GM23338 (cell line): ENCODE results near the gene SFI1. TPM values are rescaled to one million over a fixed set of nuclear protein-coding genes. Genes with fewer than 3 reads are reported as not detected.

Experiments used
- ATAC-seq: fragments of 200-7000 bp; cut with Tn5 transposase; 3 replicates; pipeline ENCODE4 v1.9.1; 2020
- DNase-seq: peaks from one replicate; pipeline ENCODE4 v3.0.0-alpha.2; 2015; ENCODE audit warnings: low spot score
- H2AFZ ChIP-seq: fragments of 200-600 bp; sonication (generic); 2 replicates; pipeline ENCODE4 v1.8.0; 2016; ENCODE audit warnings: antibody characterized with exemption, mild to moderate bottlenecking, moderate library complexity
- H3F3A ChIP-seq: fragments of 200-600 bp; sonication (generic); replicated peaks from 2 replicates; pipeline ENCODE4 v1.8.0; 2017; ENCODE audit warnings: antibody characterized with exemption, mixed run types, low read depth
- H3K27ac ChIP-seq: fragments of 200-600 bp; sonication (generic); 2 replicates; pipeline ENCODE4 v1.6.1; 2016; ENCODE audit warnings: low read depth
- H3K27me3 ChIP-seq: fragments of 200-600 bp; sonication (generic); 2 replicates; pipeline ENCODE4 v1.8.0; 2016; ENCODE audit warnings: mild to moderate bottlenecking, mixed run types, moderate library complexity; ENCODE audit not compliant: insufficient read depth
- H3K36me3 ChIP-seq: fragments of 200-600 bp; sonication (generic); 2 replicates; pipeline ENCODE4 v1.8.0; 2016; ENCODE audit warnings: mild to moderate bottlenecking; ENCODE audit not compliant: insufficient read depth
- H3K4me1 ChIP-seq: fragments of 200-600 bp; sonication (generic); 2 replicates; pipeline ENCODE4 v1.8.0; 2016; ENCODE audit warnings: mild to moderate bottlenecking, moderate library complexity; ENCODE audit not compliant: insufficient read depth
- H3K4me2 ChIP-seq: fragments of 200-600 bp; sonication (generic); 2 replicates; pipeline ENCODE4 v1.7.1; 2017; ENCODE audit warnings: mixed run types
- H3K4me3 ChIP-seq: fragments of 200-600 bp; sonication (generic); 2 replicates; pipeline ENCODE4 v1.6.1; 2016; ENCODE audit warnings: mixed run types
- H3K79me2 ChIP-seq: fragments of 200-600 bp; sonication (generic); replicated peaks from 2 replicates; pipeline ENCODE4 v1.8.0; 2017; ENCODE audit warnings: mild to moderate bottlenecking; ENCODE audit not compliant: insufficient read depth
- H3K9me2 ChIP-seq: fragments of 200-600 bp; sonication (generic); 2 replicates; pipeline ENCODE4 v1.8.0; 2017; ENCODE audit not compliant: insufficient read depth
- H4K20me1 ChIP-seq: fragments of 200-600 bp; sonication (generic); replicated peaks from 2 replicates; pipeline ENCODE4 v1.8.0; 2017; ENCODE audit warnings: mild to moderate bottlenecking; ENCODE audit not compliant: insufficient read depth
- H3K27ac Mint-ChIP-seq: 2 replicates; pipeline ENCODE4 v1.8.0; 2020; ENCODE audit warnings: inconsistent platforms, mild to moderate bottlenecking, moderate library complexity, mixed read lengths
- H3K27me3 Mint-ChIP-seq: 3 replicates; pipeline ENCODE4 v1.8.0; 2022; ENCODE audit warnings: low read depth, mild to moderate bottlenecking, moderate library complexity, mixed read lengths, inconsistent platforms; ENCODE audit not compliant: insufficient read depth, poor library complexity
- H3K36me3 Mint-ChIP-seq: 3 replicates; pipeline ENCODE4 v1.8.0; 2021; ENCODE audit warnings: low read depth, mild to moderate bottlenecking, inconsistent platforms, moderate library complexity, mixed read lengths
- H3K4me1 Mint-ChIP-seq: 3 replicates; pipeline ENCODE4 v1.8.0; 2020; ENCODE audit warnings: mild to moderate bottlenecking, inconsistent platforms, mixed read lengths
- H3K4me3 Mint-ChIP-seq: 3 replicates; pipeline ENCODE4 v1.8.0; 2021; ENCODE audit warnings: moderate library complexity, mild to moderate bottlenecking, inconsistent platforms, mixed read lengths
- H3K9me3 Mint-ChIP-seq: 3 replicates; pipeline ENCODE4 v1.8.0; 2020; ENCODE audit warnings: moderate library complexity, mild to moderate bottlenecking, inconsistent platforms, mixed read lengths
- CREB1 ChIP-seq: fragments of 250-450 bp; sonication (Bioruptor Pico); IDR thresholded peaks from 2 replicates; pipeline ENCODE4 v1.5.0; 2020; ENCODE audit warnings: low read depth, mild to moderate bottlenecking, moderate library complexity
- ETS1 ChIP-seq: IDR thresholded peaks from 2 replicates; pipeline ENCODE4 v1.6.1; 2016; ENCODE audit warnings: antibody characterized with exemption
- EZH2 ChIP-seq: fragments of 200-600 bp; sonication (generic); IDR thresholded peaks from one replicate; pipeline ENCODE4 v1.8.0; 2017; ENCODE audit warnings: antibody characterized with exemption, mild to moderate bottlenecking, low read depth; ENCODE audit not compliant: unreplicated experiment
- EZH2phosphoT487 ChIP-seq: fragments of 200-600 bp; sonication (generic); IDR thresholded peaks from one replicate; pipeline ENCODE4 v1.8.1; 2018; ENCODE audit warnings: antibody characterized with exemption; ENCODE audit not compliant: unreplicated experiment
- NANOG ChIP-seq: IDR thresholded peaks from 2 replicates; pipeline ENCODE4 v1.6.1; 2016; ENCODE audit warnings: antibody characterized with exemption, borderline replicate concordance
- REST ChIP-seq: IDR thresholded peaks from one replicate; pipeline ENCODE4 v1.6.1; 2018; ENCODE audit warnings: antibody characterized with exemption; ENCODE audit not compliant: unreplicated experiment
- STAT1 ChIP-seq: IDR thresholded peaks from one replicate; pipeline ENCODE4 v1.6.1; 2016; ENCODE audit warnings: antibody characterized with exemption; ENCODE audit not compliant: unreplicated experiment
- ZNF114 ChIP-seq: fragments of 250-450 bp; sonication (Bioruptor Pico); IDR thresholded peaks from 2 replicates; pipeline ENCODE4 v1.5.0; 2020; ENCODE audit warnings: mild to moderate bottlenecking, moderate library complexity
- ZNF331 ChIP-seq: fragments of 250-450 bp; sonication (Bioruptor Pico); IDR thresholded peaks from 2 replicates; pipeline ENCODE4 v1.5.0; 2020; ENCODE audit warnings: low read depth, mild to moderate bottlenecking, moderate library complexity
- ZNF462 ChIP-seq: fragments of 250-450 bp; sonication (Bioruptor Pico); IDR thresholded peaks from 2 replicates; pipeline ENCODE4 v1.5.0; 2020; ENCODE audit warnings: mild to moderate bottlenecking, moderate library complexity
- polyA plus RNA-seq: library from polyadenylated mRNA; unstranded; fragments of >200 nt; fragmentation: Nextera tagmentation; extraction: Ambion mirVana; gene quantifications from 2 replicates; pipeline ENCODE4 v1.2.1, GENCODE V29; 2016
- total RNA-seq: library from RNA; depleted of rRNA; stranded (reverse); fragments of >200 nt; shearing (Covaris generic); gene quantifications from 2 replicates; pipeline ENCODE4 v1.2.3, GENCODE V29; 2014

Gene SFI1
- total and polyA plus RNA-seq, 2 experiments from 2014 or later: 16.7 to 25.6 TPM

- H3K79me2 ChIP-seq: no peaks in the 10 kb centered on the region
- Mint-ChIP-seq H3K9me3 (no peaks in the 10 kb centered on the region), H3K27ac (no peak overlapping the region; the same call in 1 of the 2 replicates), H3K4me1 (no peaks in the 10 kb centered on the region; the same call in 2 of the 3 replicates), H3K4me3 (no peak overlapping the region), H3K36me3 (peaks cover 28% of the 10 kb centered on the region), H3K27me3 (peaks cover 22% of the 10 kb centered on the region)
- H3K4me3 ChIP-seq: no peak overlapping the region
- H3K27ac ChIP-seq: 0 out of 2 replicates have a peak overlapping the region, but pooled peaks have one; percentile 50
- DNase-seq: no peak
- ATAC-seq: no peak
- no peaks in the 10 kb centered on the region for H3K9me2 ChIP-seq
- no peaks in the 10 kb centered on the region for H3K27me3 ChIP-seq
- H4K20me1 ChIP-seq: no peaks in the 10 kb centered on the region; the same call in 1 of the 2 replicates
- TF ChIP-seq NANOG (no peak), EZH2phosphoT487 (no peak)
- peaks cover 3% of the 10 kb centered on the region; the same call in 1 of the 2 replicates for H3F3A ChIP-seq
- H2AFZ ChIP-seq: no peak overlapping the region
- H3K4me1 ChIP-seq: no peaks in the 10 kb centered on the region
- H3K36me3 ChIP-seq: no peaks in the 10 kb centered on the region
- H3K4me2 ChIP-seq: no peak overlapping the region
Measured at GRCh38 chr22:31614781-31615490, 118.6 kb downstream of the SFI1 start.

- Mint-ChIP-seq H3K9me3 (no peaks in the 10 kb centered on the region), H3K4me3 (no peak overlapping the region), H3K4me1 (no peaks in the 10 kb centered on the region; the same call in 2 of the 3 replicates), H3K36me3 (peaks cover 31% of the 10 kb centered on the region), H3K27me3 (peaks cover 20% of the 10 kb centered on the region), H3K27ac (peak overlapping the region; percentile 41; the same call in 1 of the 2 replicates)
- Histone ChIP-seq H3K4me2 (no peak overlapping the region), H3K4me3 (no peak overlapping the region), H3K36me3 (no peaks in the 10 kb centered on the region), H3K79me2 (no peaks in the 10 kb centered on the region), H4K20me1 (peaks cover 2% of the 10 kb centered on the region; the same call in 1 of the 2 replicates), H3K4me1 (no peaks in the 10 kb centered on the region), H3F3A (peaks cover 3% of the 10 kb centered on the region; the same call in 1 of the 2 replicates), H3K9me2 (no peaks in the 10 kb centered on the region), H3K27ac (0 out of 2 replicates have a peak overlapping the region, but pooled peaks have one; percentile 50), H3K27me3 (no peaks in the 10 kb centered on the region), H2AFZ (no peak overlapping the region)
- ATAC-seq: no peak
- no peak for DNase-seq
- TF ChIP-seq ZNF114 (CRISPR knock-in tag) (no peak), CREB1 (no peak), EZH2 (no peak), REST (no peak), ETS1 (no peak), STAT1 (no peak), ZNF462 (CRISPR knock-in tag) (no peak), EZH2phosphoT487 (no peak), ZNF331 (CRISPR knock-in tag) (no peak)
Measured at GRCh38 chr22:31615491-31615860, 119.1 kb downstream of the SFI1 start.
